ENCODE results near the gene TM9SF3. TPM values are rescaled to one million over a fixed set of nuclear protein-coding genes. Genes with fewer than 3 reads are reported as not detected.

TM9SF3 gene
- total RNA-seq, 1 donor from 2014 or later = 151 TPM

GRCh38 chr10:96570511-96570910, 16.3 kb downstream of the TM9SF3 start:
- H3K4me1 Mint-ChIP-seq (ENCODE audit: unreplicated experiment) = peaks cover 25% of the 10 kb centered on the region
- H3K4me3 Mint-ChIP-seq (ENCODE audit: unreplicated experiment) = no peak overlapping the region
- TF ChIP-seq CTCF (IDR thresholded peaks at IDR 0.05) = no peak
- H3K27me3 Mint-ChIP-seq (ENCODE audit: unreplicated experiment) = no peaks in the 10 kb centered on the region
- no peaks in the 10 kb centered on the region for H3K9me3 Mint-ChIP-seq (ENCODE audit: unreplicated experiment)
- no peak for DNase-seq (ENCODE audit: extremely low spot score, unreplicated experiment)
- H3K36me3 Mint-ChIP-seq (ENCODE audit: unreplicated experiment) = peaks cover 16% of the 10 kb centered on the region
- H3K27ac Mint-ChIP-seq (ENCODE audit: unreplicated experiment) = no peak overlapping the region

GRCh38 chr10:96568402-96568801, 18.4 kb downstream of the TM9SF3 start:
- DNase-seq (ENCODE audit: extremely low spot score, unreplicated experiment) = no peak
- peaks cover 8% of the 10 kb centered on the region for H3K36me3 Mint-ChIP-seq (ENCODE audit: unreplicated experiment)
- H3K27me3 Mint-ChIP-seq (ENCODE audit: unreplicated experiment) = no peaks in the 10 kb centered on the region
- H3K4me3 Mint-ChIP-seq (ENCODE audit: unreplicated experiment) = no peak overlapping the region
- H3K4me1 Mint-ChIP-seq (ENCODE audit: unreplicated experiment) = peaks cover 23% of the 10 kb centered on the region
- no peaks in the 10 kb centered on the region for H3K9me3 Mint-ChIP-seq (ENCODE audit: unreplicated experiment)
- no peak overlapping the region for H3K27ac Mint-ChIP-seq (ENCODE audit: unreplicated experiment)
- TF ChIP-seq CTCF (IDR thresholded peaks at IDR 0.05) = no peak

GRCh38 chr10:96565774-96566173, 21.0 kb downstream of the TM9SF3 start:
- Mint-ChIP-seq H3K4me1 (ENCODE audit: unreplicated experiment) (peaks cover 19% of the 10 kb centered on the region), H3K9me3 (ENCODE audit: unreplicated experiment) (no peaks in the 10 kb centered on the region), H3K36me3 (ENCODE audit: unreplicated experiment) (peaks cover 21% of the 10 kb centered on the region), H3K4me3 (ENCODE audit: unreplicated experiment) (no peak overlapping the region), H3K27me3 (ENCODE audit: unreplicated experiment) (no peaks in the 10 kb centered on the region), H3K27ac (ENCODE audit: unreplicated experiment) (no peak overlapping the region)
- TF ChIP-seq CTCF (IDR thresholded peaks at IDR 0.05) = no peak
- DNase-seq (ENCODE audit: extremely low spot score, unreplicated experiment) = no peak

GRCh38 chr10:96560966-96561887, 25.6 kb downstream of the TM9SF3 start:
- no peaks in the 10 kb centered on the region for H3K27me3 Mint-ChIP-seq (ENCODE audit: unreplicated experiment)
- H3K36me3 Mint-ChIP-seq (ENCODE audit: unreplicated experiment) = peaks cover 28% of the 10 kb centered on the region
- no peak overlapping the region for H3K27ac Mint-ChIP-seq (ENCODE audit: unreplicated experiment)
- no peak overlapping the region for H3K4me3 Mint-ChIP-seq (ENCODE audit: unreplicated experiment)
- H3K4me1 Mint-ChIP-seq (ENCODE audit: unreplicated experiment) = peaks cover 4% of the 10 kb centered on the region
- TF ChIP-seq CTCF (IDR thresholded peaks at IDR 0.05) = no peak
- no peaks in the 10 kb centered on the region for H3K9me3 Mint-ChIP-seq (ENCODE audit: unreplicated experiment)
- DNase-seq (ENCODE audit: extremely low spot score, unreplicated experiment) = no peak

- TF ChIP-seq CTCF (IDR thresholded peaks at IDR 0.05) = no peak
- H3K4me1 Mint-ChIP-seq (ENCODE audit: unreplicated experiment) = no peaks in the 10 kb centered on the region
- no peak for DNase-seq (ENCODE audit: extremely low spot score, unreplicated experiment)
- peaks cover 28% of the 10 kb centered on the region for H3K36me3 Mint-ChIP-seq (ENCODE audit: unreplicated experiment)
- no peaks in the 10 kb centered on the region for H3K9me3 Mint-ChIP-seq (ENCODE audit: unreplicated experiment)
- no peaks in the 10 kb centered on the region for H3K27me3 Mint-ChIP-seq (ENCODE audit: unreplicated experiment)
- no peak overlapping the region for H3K27ac Mint-ChIP-seq (ENCODE audit: unreplicated experiment)
- H3K4me3 Mint-ChIP-seq (ENCODE audit: unreplicated experiment) = no peak overlapping the region
These were observed 26.3 kb downstream of the TM9SF3 start for GRCh38 chr10:96560489-96560888.
